ENCODE data around the gene ARHGAP26. TPM values are rescaled to one million over a fixed set of nuclear protein-coding genes. Genes with fewer than 3 reads are reported as not detected.

ARHGAP26 gene
- total and polyA plus RNA-seq, 2 of the 4 experiments (the other 2 are of a cell fraction), result 0.54 to 0.56 TPM

- no peak for TF ChIP-seq MXI1 (IDR thresholded peaks at IDR 0.05; ENCODE audit: borderline replicate concordance, low read depth, low read length)
Observed at GRCh38 chr5:142958944-142959682, 188.9 kb downstream of the ARHGAP26 start (continued).

DNA sequence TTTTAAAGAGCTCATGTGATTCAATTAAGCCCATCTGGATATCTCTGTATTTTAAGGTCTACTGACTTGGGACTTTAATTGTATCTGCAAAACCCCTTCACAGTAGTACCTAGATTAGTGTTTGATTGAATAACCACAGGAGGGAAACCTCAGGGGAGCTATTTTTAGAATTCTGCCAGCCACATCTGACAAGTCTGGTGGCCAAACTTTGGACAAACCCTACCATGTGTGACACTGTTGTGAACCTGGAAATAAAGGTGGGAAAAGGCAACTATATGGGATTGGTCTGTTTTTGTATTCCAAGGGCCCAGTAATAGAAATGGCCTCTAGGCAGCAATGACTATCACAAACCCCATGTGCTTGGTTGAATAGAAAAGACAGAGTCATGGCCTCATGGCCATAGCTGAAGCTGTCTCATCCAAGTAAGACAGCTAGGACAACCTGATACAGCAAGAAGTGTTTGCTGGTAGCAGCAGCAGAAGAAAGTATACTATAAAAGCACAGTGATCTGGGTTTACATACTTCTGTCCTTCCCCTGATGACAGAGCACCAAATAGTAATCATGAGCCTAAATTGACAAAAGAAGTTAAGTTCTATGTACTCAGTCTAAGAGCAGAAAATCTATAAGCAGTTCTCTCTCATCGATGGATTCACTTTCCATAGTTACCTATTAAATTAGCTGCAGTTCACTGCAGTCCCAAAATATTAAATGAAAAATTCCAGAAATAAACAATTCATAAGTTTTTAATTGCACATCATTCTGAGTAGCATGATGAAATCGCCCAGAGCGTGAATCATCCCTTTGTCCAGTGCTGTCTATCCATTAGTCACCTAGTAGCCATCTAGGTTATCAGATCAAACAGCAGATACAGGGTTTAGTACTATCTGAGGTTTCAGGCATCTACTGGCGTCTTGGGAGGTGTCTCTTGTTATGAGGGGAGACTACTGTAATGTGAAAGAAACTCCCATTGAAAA, 189.8 kb downstream of the ARHGAP26 start:
- no peak overlapping the region for H4K5ac ChIP-seq (ENCODE audit: low read depth, low read length)
- no peaks in the 10 kb centered on the region; the same call in 1 of the 2 replicates for H3K9me1 ChIP-seq (ENCODE audit: insufficient read depth, low read length)
- no peak overlapping the region for H2BK5ac ChIP-seq (ENCODE audit: low read depth, low read length, poor library complexity, severe bottlenecking)
- H3K9me3 ChIP-seq (ENCODE audit: control insufficient read depth, insufficient read depth, low read length), result no peaks in the 10 kb centered on the region
- H2AK5ac ChIP-seq (ENCODE audit: low read depth, low read length), result peak overlapping the region; percentile 70; the same call in 1 of the 2 replicates
- peak overlapping the region; percentile 21; the same call in 1 of the 2 replicates for H4K91ac ChIP-seq (ENCODE audit: insufficient read depth, low read depth, low read length)
- DNase-seq (peak; percentile 86), ATAC-seq (ENCODE audit: low read depth) (peak; percentile 85)
- 0 out of 4 replicates have a peak overlapping the region, but pooled peaks of 1 of the 2 experiments have one; percentile 33 for H4K8ac ChIP-seq (ENCODE audit: low read depth in 2 of 2, low read length in 2 of 2)
- H3K4me2 ChIP-seq (ENCODE audit: low read depth, low read length), result no peak overlapping the region
- intact Hi-C loops (cut with micrococcal nuclease) (loop anchor here (2.0 kb wide), 1 partner anchor 17 kb away; no protein-coding TSS in a partner anchor), dilution Hi-C loops (cut with HindIII; ENCODE audit: low sequenced_read_pairs, unreplicated experiment) (no loop called here), in situ Hi-C loops (cut with MboI; ENCODE audit: low sequenced_read_pairs) (no loop called here)
- H3K23ac ChIP-seq (ENCODE audit: low read depth, low read length), result no peak overlapping the region
- H2AK9ac ChIP-seq (replicated peaks; ENCODE audit: low read depth, low read length, poor library complexity), result no peak overlapping the region
- H3K9ac ChIP-seq (ENCODE audit: low read depth, low read length), result no peak overlapping the region
- POLR2A ChIA-PET (ENCODE audit: unreplicated experiment), result no interaction called here
- H3K14ac ChIP-seq (replicated peaks; ENCODE audit: low read depth, low read length), result no peak overlapping the region; the same call in 1 of the 2 replicates
- peaks cover 10% of the 10 kb centered on the region for H3K4me1 ChIP-seq (ENCODE audit: control insufficient read depth, insufficient read depth, low read length)
- H3K56ac ChIP-seq (ENCODE audit: extremely low read depth, insufficient read depth, low read length), result no peak overlapping the region
- no peak overlapping the region for H3K18ac ChIP-seq (ENCODE audit: low read depth, low read length)
- CTCF ChIA-PET, result interaction anchor here (0.6 to 0.9 kb wide), 2 partner anchors 42 to 490 kb away, joined by 3 read pairs; no protein-coding TSS in a partner anchor
- peak overlapping the region; percentile 27; the same call in 1 of the 2 replicates for H3K4ac ChIP-seq (ENCODE audit: low read depth, low read length)
- peak overlapping the region; percentile 78 for H2BK20ac ChIP-seq (ENCODE audit: low read depth, low read length)
- no peaks in the 10 kb centered on the region for H4K20me1 ChIP-seq (ENCODE audit: insufficient read depth, low read length)
- H3K79me1 ChIP-seq (ENCODE audit: low read depth in 1 of 2, low read length in 2 of 2), result no peaks in the 10 kb centered on the region
- no CpG with 5 or more reads among the region's 4 CpGs for WGBS, 2 experiments (ENCODE audit: extremely low coverage in 2 of 2, insufficient read length in 1 of 2)
- H3K4me3 ChIP-seq (ENCODE audit: insufficient read depth, low read depth, low read length), result no peak overlapping the region
- H2BK15ac ChIP-seq (ENCODE audit: low read depth, low read length), result peak overlapping the region; percentile 13; the same call in 1 of the 3 replicates
- no peaks in the 10 kb centered on the region for H3K36me3 ChIP-seq (ENCODE audit: control insufficient read depth, insufficient read depth, low read length)
- no peaks in the 10 kb centered on the region for H3K27me3 ChIP-seq (ENCODE audit: control insufficient read depth, insufficient read depth, low read length)
- no peak overlapping the region for H2AFZ ChIP-seq (replicated peaks; ENCODE audit: low read length, poor library complexity)
- no TSS peak for BruUV-seq (replicated peaks)
- H2BK120ac ChIP-seq (ENCODE audit: low read depth, low read length), result peak overlapping the region; percentile 59
- no peak overlapping the region for H3K27ac ChIP-seq (ENCODE audit: insufficient read depth, low read length)
- no peak for TF ChIP-seq POLR2A (IDR thresholded peaks at IDR 0.05; ENCODE audit: low read depth, low read length)
- TF ChIP-seq, protein P1, sequence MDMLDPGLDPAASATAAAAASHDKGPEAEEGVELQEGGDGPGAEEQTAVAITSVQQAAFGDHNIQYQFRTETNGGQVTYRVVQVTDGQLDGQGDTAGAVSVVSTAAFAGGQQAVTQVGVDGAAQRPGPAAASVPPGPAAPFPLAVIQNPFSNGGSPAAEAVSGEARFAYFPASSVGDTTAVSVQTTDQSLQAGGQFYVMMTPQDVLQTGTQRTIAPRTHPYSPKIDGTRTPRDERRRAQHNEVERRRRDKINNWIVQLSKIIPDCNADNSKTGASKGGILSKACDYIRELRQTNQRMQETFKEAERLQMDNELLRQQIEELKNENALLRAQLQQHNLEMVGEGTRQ (IDR thresholded peaks at IDR 0.05; ENCODE audit: low read depth, low read length), result no peak
- TF ChIP-seq CEBPB (IDR thresholded peaks at IDR 0.05; ENCODE audit: low read depth, low read length), result peak; percentile 91
- no peak for TF ChIP-seq RFX5 (IDR thresholded peaks at IDR 0.05; ENCODE audit: low read depth, low read length)
- TF ChIP-seq, protein P2, sequence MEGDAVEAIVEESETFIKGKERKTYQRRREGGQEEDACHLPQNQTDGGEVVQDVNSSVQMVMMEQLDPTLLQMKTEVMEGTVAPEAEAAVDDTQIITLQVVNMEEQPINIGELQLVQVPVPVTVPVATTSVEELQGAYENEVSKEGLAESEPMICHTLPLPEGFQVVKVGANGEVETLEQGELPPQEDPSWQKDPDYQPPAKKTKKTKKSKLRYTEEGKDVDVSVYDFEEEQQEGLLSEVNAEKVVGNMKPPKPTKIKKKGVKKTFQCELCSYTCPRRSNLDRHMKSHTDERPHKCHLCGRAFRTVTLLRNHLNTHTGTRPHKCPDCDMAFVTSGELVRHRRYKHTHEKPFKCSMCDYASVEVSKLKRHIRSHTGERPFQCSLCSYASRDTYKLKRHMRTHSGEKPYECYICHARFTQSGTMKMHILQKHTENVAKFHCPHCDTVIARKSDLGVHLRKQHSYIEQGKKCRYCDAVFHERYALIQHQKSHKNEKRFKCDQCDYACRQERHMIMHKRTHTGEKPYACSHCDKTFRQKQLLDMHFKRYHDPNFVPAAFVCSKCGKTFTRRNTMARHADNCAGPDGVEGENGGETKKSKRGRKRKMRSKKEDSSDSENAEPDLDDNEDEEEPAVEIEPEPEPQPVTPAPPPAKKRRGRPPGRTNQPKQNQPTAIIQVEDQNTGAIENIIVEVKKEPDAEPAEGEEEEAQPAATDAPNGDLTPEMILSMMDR (conservative IDR thresholded peaks at IDR 0.05; ENCODE audit: low read depth, low read length), result no peak
- no peak for TF ChIP-seq SMC3 (IDR thresholded peaks at IDR 0.05; ENCODE audit: low read depth, low read length)
- no peak for TF ChIP-seq NFE2L2 (IDR thresholded peaks at IDR 0.05; ENCODE audit: low read depth, low read length)
- TF ChIP-seq MAZ (IDR thresholded peaks at IDR 0.05; ENCODE audit: borderline replicate concordance, low read depth, low read length), result no peak
- no peak for TF ChIP-seq RCOR1 (IDR thresholded peaks at IDR 0.05; ENCODE audit: insufficient replicate concordance, low read length)
- TF ChIP-seq BHLHE40 (IDR thresholded peaks at IDR 0.05; ENCODE audit: low read depth, low read length), result peak; percentile 39; the same call in 1 of the 2 replicates
